C4-2B (cell line): ENCODE data around the gene PARD3.

ENCODE experiments used
- ZFX ChIP-seq: fragments of 450-650 bp; IDR thresholded peaks from 2 replicates; pipeline ENCODE4 v1.6.1; 2017
- TF ChIP-seq, protein P1 (sequence below): fragments of 450-650 bp; conservative IDR thresholded peaks from 2 replicates; pipeline ENCODE4 v1.5.1; 2017; ENCODE audit warnings: mild to moderate bottlenecking

DNA sequence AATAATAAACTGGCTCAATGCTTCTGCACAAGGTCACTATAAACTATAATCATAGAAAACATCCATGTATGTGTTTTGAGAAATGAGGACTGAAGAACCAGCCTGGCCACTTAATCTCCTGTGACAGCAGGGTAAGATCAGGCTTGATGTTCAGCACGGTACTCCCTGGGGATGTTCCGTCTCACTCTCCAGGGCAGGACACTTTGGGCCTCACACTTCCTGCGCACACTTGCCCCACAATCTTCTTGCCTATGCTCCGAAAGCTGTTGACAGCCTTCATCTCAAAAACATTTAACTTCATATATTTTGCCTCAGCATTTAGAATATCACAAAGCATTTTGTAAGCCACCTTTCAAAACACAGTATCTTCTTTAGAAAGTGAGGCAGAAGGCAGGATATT, 92.7 kb downstream of the PARD3 start:
- TF ChIP-seq, protein P1, sequence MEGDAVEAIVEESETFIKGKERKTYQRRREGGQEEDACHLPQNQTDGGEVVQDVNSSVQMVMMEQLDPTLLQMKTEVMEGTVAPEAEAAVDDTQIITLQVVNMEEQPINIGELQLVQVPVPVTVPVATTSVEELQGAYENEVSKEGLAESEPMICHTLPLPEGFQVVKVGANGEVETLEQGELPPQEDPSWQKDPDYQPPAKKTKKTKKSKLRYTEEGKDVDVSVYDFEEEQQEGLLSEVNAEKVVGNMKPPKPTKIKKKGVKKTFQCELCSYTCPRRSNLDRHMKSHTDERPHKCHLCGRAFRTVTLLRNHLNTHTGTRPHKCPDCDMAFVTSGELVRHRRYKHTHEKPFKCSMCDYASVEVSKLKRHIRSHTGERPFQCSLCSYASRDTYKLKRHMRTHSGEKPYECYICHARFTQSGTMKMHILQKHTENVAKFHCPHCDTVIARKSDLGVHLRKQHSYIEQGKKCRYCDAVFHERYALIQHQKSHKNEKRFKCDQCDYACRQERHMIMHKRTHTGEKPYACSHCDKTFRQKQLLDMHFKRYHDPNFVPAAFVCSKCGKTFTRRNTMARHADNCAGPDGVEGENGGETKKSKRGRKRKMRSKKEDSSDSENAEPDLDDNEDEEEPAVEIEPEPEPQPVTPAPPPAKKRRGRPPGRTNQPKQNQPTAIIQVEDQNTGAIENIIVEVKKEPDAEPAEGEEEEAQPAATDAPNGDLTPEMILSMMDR = no peak
- no peak for TF ChIP-seq ZFX
